Stimulated activated CD8-positive, alpha-beta memory T cell treated with anti-CD3 and anti-CD28 coated beads, Interleukin-7, amount 100 ng/mL, for 24 hours (primary cell): Measurements from ENCODE around the gene VWCE.
"Not testable (repeated sequence)": the region's sequence is repeated elsewhere in the genome, so short reads cannot be mapped to it uniquely, and the experiment has no call there.

Experiments
- DNase-seq: peaks from one replicate; pipeline ENCODE4 v3.0.0-alpha.2; 2020; ENCODE audit warnings: low read depth

Gene VWCE

DNA sequence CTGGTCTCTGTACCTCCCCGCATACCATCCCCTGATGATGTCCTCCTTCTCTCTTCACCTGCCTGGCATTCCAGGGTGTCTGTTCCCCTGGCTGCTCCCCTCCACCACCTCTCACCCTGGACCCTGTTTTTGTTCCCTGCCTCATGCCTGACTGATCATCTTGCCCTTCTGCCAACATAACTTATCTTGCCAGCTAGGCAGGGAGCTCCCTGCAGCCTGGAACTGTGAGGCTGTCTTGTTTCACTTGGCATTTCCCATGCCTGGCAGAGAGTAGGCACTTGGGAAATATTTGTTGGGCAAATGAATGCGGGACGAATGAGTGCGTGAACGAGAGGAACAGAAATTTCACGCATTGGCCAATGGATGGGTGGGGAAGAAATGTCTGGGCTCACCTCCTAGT, 84.5 kb downstream of the VWCE start:
- not testable (repeated sequence) for DNase-seq
